ENCODE data around the gene EDRF1.

DNA sequence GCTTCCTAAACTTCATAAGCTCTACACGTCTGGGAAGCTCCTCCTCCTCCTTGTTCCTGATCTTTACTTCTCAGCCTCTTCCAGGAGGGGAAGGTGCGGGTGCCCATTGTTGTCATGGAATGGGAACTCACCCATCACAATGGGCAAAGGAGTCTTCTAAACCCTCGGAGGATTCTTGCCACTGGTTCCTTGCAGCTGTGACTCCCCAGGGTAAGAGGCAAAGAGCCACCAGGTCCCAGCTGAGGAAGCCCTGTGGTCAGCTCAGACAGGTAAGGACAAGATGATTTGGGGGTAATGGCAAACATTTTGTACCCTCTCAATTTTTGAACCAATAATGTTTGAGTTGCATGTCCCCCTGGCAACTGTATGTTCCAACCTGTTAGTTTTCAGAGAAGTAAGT lies 36.4 kb upstream of the EDRF1 start, which contains the start of gene TEX36:
- TF ChIP-seq, protein P1, sequence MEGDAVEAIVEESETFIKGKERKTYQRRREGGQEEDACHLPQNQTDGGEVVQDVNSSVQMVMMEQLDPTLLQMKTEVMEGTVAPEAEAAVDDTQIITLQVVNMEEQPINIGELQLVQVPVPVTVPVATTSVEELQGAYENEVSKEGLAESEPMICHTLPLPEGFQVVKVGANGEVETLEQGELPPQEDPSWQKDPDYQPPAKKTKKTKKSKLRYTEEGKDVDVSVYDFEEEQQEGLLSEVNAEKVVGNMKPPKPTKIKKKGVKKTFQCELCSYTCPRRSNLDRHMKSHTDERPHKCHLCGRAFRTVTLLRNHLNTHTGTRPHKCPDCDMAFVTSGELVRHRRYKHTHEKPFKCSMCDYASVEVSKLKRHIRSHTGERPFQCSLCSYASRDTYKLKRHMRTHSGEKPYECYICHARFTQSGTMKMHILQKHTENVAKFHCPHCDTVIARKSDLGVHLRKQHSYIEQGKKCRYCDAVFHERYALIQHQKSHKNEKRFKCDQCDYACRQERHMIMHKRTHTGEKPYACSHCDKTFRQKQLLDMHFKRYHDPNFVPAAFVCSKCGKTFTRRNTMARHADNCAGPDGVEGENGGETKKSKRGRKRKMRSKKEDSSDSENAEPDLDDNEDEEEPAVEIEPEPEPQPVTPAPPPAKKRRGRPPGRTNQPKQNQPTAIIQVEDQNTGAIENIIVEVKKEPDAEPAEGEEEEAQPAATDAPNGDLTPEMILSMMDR (IDR thresholded peaks at IDR 0.05) = no peak
- TF ChIP-seq EP300 (IDR thresholded peaks at IDR 0.05) (no peak), POLR2A (IDR thresholded peaks at IDR 0.05) (no peak)

Measured in gastroesophageal sphincter (tissue), 3 donors.